Brain pericyte (primary cell): Measurements from ENCODE around the gene OSBPL2.

Source experiments
- DNase-seq: peaks from one replicate; pipeline ENCODE4 v3.0.0-alpha.2; 2012; ENCODE audit warnings: low read depth, low spot score

OSBPL2 gene

GRCh38 chr20:62222266-62222850, 16.0 kb upstream of the OSBPL2 start:
- no peak for DNase-seq

- no peak for DNase-seq
These were observed 15.3 kb upstream of the OSBPL2 start for GRCh38 chr20:62222972-62223371.

GRCh38 chr20:62223571-62223970, 14.8 kb upstream of the OSBPL2 start:
- no peak for DNase-seq

GRCh38 chr20:62224113-62224855, 14.0 kb upstream of the OSBPL2 start:
- no peak for DNase-seq

GRCh38 chr20:62225026-62225425, 13.3 kb upstream of the OSBPL2 start:
- no peak for DNase-seq

GRCh38 chr20:62225820-62226635, 12.3 kb upstream of the OSBPL2 start:
- DNase-seq = no peak

- DNase-seq = no peak
These were observed 11.4 kb upstream of the OSBPL2 start for GRCh38 chr20:62226707-62227590.

GRCh38 chr20:62227591-62227976, 10.7 kb upstream of the OSBPL2 start:
- DNase-seq = no peak

GRCh38 chr20:62227977-62228958, 10.1 kb upstream of the OSBPL2 start:
- DNase-seq = no peak

GRCh38 chr20:62228982-62229545, 9.3 kb upstream of the OSBPL2 start:
- DNase-seq = no peak

- no peak for DNase-seq
These were observed 8.7 kb upstream of the OSBPL2 start for GRCh38 chr20:62229667-62230066.

GRCh38 chr20:62230276-62230675, 8.0 kb upstream of the OSBPL2 start:
- DNase-seq = no peak

GRCh38 chr20:62230696-62231095, 7.6 kb upstream of the OSBPL2 start:
- DNase-seq = no peak

- DNase-seq = no peak
These were observed 7.0 kb upstream of the OSBPL2 start for GRCh38 chr20:62231292-62231691.

GRCh38 chr20:62232194-62232593, 6.1 kb upstream of the OSBPL2 start:
- DNase-seq = no peak

GRCh38 chr20:62232770-62233645, 5.3 kb upstream of the OSBPL2 start:
- no peak for DNase-seq

GRCh38 chr20:62233684-62234083, 4.6 kb upstream of the OSBPL2 start:
- no peak for DNase-seq

GRCh38 chr20:62234339-62234738, 4.0 kb upstream of the OSBPL2 start:
- no peak for DNase-seq
